Measurements from ENCODE around the gene CACFD1.

- TF ChIP-seq CTCF (IDR thresholded peaks at IDR 0.05) (no peak), POLR2A (IDR thresholded peaks at IDR 0.05) (no peak), EP300 (IDR thresholded peaks at IDR 0.05) (no peak)
Observed at GRCh38 chr9:133513214-133514100, 53.7 kb downstream of the CACFD1 start.

Data from tibial nerve (tissue), 4 donors.